Activated T-helper 1 cell treated with anti-CD3 and anti-CD28 coated beads, Interleukin-12 subunit alpha, Interleukin-12 subunit beta, Interleukin-2, Interleukin-4 antibody, amounts not matched to agents 30 ng/mL and 10 ng/mL and 1 ng/mL, durations not matched to agents 14 hours and 24 hours and 36 hours (primary cell): Measurements from ENCODE around the gene OGFOD2. TPM values are rescaled to one million over a fixed set of nuclear protein-coding genes. Genes with fewer than 3 reads are reported as not detected.

Experiments
- DNase-seq: peaks from one replicate; pipeline ENCODE4 v3.0.0; 2021; ENCODE audit warnings: low spot score
- H3K27ac Mint-ChIP-seq: one replicate; pipeline ENCODE4 v1.8.0; 2021; ENCODE audit warnings: mild to moderate bottlenecking, mixed read lengths
- H3K27me3 Mint-ChIP-seq: one replicate; pipeline ENCODE4 v1.8.0; 2022; ENCODE audit warnings: mild to moderate bottlenecking, moderate library complexity, mixed read lengths; ENCODE audit not compliant: insufficient read depth
- H3K36me3 Mint-ChIP-seq: one replicate; pipeline ENCODE4 v1.8.0; 2021; ENCODE audit warnings: low read depth, mixed read lengths
- H3K4me1 Mint-ChIP-seq: one replicate; pipeline ENCODE4 v1.8.0; 2021; ENCODE audit warnings: low read depth, mixed read lengths
- H3K4me3 Mint-ChIP-seq: one replicate; pipeline ENCODE4 v1.8.0; 2021; ENCODE audit warnings: mild to moderate bottlenecking, moderate library complexity, mixed read lengths
- H3K9me3 Mint-ChIP-seq: one replicate; pipeline ENCODE4 v1.8.0; 2021; ENCODE audit warnings: mixed read lengths
- intact Hi-C: fragments of 100-400 bp; cut with micrococcal nuclease; formaldehyde crosslinking; loops from one replicate; pipeline ENCODE4 v1.15.1; 2024
- total RNA-seq: library from RNA; stranded (reverse); gene quantifications from 2 replicates; pipeline ENCODE4 v1.2.3, GENCODE V29; 2022

Gene OGFOD2
- total RNA-seq, 1 donor from 2014 or later: 22.1 TPM

DNA sequence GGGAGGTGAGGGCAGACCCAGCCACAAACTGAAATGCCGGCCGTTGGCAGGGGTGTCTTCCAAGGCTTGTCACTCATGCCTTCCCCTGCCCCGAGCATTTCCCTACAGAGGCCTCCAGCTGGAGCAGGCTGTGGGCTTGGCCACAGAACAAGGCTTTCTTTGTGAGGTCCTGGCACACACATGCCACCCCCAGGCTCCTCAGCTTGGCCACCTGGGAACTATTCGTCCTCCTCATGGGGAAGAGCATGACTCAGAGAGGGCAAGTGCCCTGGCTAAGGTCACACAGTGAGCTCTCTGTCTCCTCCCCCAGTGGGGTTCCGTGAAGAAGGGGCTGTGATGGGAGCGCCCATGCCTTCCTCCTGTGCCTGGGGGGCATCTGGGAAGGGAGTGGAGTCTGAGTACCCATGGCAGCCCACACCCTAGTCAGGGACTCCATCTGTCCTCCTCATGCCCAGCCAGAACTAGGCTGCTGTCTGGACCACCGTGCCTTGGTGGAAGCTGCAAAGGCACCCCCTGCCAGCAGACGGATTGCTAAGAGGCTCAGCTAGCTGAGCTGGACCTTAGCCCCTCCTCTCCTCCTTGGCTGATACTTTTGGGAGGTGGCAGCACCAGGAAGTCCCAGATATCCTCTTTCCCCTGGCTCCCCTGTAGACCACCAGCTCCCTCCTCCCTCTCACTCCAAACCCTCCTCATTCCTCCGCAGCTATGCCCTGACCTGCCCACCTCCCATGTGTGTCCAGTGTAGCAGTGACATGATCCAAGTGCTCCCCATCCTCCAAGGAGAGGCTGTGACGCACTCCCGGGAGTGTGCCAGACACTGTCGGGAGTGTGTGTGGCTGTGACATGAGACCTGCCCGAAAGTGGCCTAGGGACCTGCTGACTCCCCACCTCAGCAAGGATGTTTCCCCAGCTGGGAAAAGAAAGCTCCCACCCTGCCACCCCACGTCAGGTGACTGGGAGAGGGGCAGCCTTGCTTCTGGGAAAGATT is 30.1 kb upstream of the OGFOD2 start:
- Mint-ChIP-seq H3K9me3 (no peaks in the 10 kb centered on the region), H3K4me3 (no peak overlapping the region), H3K27ac (peak overlapping the region; percentile 73), H3K27me3 (peaks cover 1% of the 10 kb centered on the region), H3K4me1 (peaks cover 43% of the 10 kb centered on the region), H3K36me3 (no peaks in the 10 kb centered on the region)
- no peak for DNase-seq
- intact Hi-C loops: no loop called here

DNA sequence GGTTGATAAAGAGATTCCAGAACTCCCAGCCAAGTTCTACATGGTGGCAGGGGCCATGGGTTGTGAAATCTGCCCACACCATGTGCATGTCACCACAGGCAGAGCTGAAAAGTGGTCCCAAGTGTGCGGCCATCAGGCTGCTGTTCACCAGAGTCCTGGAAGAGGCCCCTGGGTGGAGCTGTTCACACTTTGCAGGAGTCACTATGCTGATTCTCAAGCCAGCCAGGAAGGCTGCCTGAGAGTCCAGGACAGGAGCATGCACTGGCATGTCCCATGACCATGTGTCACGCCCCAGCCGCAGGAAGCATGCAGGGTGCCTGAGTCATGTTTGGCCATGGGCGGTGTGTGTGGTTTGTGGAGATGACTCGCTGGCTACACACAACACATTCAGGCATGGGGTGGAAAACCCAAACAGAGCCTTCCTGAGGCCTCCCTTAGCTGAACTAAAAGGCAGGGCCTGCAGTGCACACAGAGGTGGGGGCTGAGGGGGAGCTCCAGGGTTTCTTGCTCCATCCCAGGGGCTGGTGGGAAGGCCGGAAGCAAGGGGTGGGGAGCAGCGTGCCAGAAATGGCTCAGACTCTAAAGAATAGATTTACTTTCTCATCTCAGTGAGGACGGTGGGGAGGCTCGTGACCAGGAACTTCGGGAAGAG is 28.2 kb upstream of the OGFOD2 start:
- Mint-ChIP-seq H3K4me1 (peaks cover 43% of the 10 kb centered on the region), H3K27ac (peak overlapping the region; percentile 73), H3K27me3 (peaks cover 1% of the 10 kb centered on the region), H3K36me3 (no peaks in the 10 kb centered on the region), H3K4me3 (peak overlapping the region; percentile 49), H3K9me3 (no peaks in the 10 kb centered on the region)
- DNase-seq: peak; percentile 80
- intact Hi-C loops: loop anchor here (1.0 kb wide), 4 partner anchors 49 to 87 kb away; no protein-coding TSS in a partner anchor

DNA sequence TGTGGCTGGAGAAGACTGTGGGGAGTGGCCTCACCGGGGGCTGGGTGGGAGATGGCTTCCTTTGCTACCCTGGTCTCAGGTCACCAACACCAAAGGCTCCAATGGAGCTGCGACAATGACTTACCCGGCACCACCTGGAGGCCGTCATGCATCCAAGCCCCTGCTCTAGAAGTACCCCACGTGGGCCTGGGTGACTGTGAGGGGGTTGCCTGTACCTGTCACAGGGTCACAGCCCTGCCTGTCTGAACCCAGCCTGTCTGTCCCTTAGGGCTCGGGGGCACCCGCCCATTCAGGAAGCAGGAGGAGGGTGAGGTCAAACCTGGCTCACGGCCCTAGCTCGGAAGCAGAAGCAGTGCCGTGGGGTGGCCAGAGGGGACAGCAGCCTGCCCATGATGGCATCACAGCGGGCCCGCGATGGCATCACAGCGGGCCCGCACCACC is 27.7 kb upstream of the OGFOD2 start:
- no peaks in the 10 kb centered on the region for H3K36me3 Mint-ChIP-seq
- peak overlapping the region; percentile 73 for H3K27ac Mint-ChIP-seq
- intact Hi-C loops: loop anchor here (1.0 kb wide), 4 partner anchors 49 to 87 kb away; no protein-coding TSS in a partner anchor
- H3K4me1 Mint-ChIP-seq: peaks cover 47% of the 10 kb centered on the region
- H3K9me3 Mint-ChIP-seq: no peaks in the 10 kb centered on the region
- H3K27me3 Mint-ChIP-seq: peaks cover 1% of the 10 kb centered on the region
- DNase-seq: no peak
- peak overlapping the region; percentile 49 for H3K4me3 Mint-ChIP-seq

DNA sequence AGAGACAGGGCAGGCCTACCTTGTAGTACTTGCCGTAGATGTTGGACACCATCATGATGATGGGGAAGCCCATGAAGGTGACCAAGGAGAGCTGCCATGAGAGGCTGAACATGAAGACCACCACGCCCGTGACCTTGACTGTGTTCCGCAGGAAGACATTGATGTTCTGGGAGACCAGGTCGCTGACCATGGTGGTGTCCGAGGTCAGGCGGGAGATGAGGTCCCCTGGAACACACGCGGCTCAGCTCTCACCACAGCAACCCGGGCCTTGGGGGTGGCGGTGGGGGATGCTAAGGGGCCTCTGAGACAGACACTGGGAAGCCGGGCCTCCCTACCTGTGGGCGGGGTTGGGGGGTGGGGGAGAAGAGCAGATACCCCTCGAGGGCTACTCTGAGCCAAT is 26.4 kb upstream of the OGFOD2 start:
- DNase-seq: no peak
- H3K27me3 Mint-ChIP-seq: peaks cover 1% of the 10 kb centered on the region
- no peak overlapping the region for H3K27ac Mint-ChIP-seq
- intact Hi-C loops: no loop called here
- H3K36me3 Mint-ChIP-seq: no peaks in the 10 kb centered on the region
- H3K9me3 Mint-ChIP-seq: no peaks in the 10 kb centered on the region
- no peak overlapping the region for H3K4me3 Mint-ChIP-seq
- peaks cover 38% of the 10 kb centered on the region for H3K4me1 Mint-ChIP-seq

DNA sequence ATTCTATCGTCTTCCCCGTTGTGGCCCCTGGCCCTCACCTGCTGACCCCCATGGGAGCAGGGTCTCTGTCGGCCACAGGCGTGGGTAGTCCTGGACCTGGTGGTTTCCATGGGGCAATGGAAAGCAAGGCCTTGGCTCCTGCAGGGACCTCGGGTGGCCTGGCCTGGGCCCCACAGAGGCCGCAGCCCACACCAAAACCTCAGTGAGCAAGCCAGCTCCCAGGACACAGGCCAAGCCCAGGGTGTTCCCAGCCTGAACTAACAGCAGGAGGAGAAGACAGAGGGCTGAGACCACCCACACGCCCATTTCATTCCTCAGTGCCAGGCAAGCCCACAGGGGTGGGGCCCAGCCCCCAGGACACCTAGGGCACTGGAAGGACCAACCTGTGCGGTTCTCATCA is 25.6 kb upstream of the OGFOD2 start:
- Mint-ChIP-seq H3K27me3 (peaks cover 1% of the 10 kb centered on the region), H3K4me3 (no peak overlapping the region), H3K9me3 (no peaks in the 10 kb centered on the region), H3K4me1 (peaks cover 36% of the 10 kb centered on the region), H3K36me3 (no peaks in the 10 kb centered on the region), H3K27ac (no peak overlapping the region)
- DNase-seq: no peak
- intact Hi-C loops: no loop called here

DNA sequence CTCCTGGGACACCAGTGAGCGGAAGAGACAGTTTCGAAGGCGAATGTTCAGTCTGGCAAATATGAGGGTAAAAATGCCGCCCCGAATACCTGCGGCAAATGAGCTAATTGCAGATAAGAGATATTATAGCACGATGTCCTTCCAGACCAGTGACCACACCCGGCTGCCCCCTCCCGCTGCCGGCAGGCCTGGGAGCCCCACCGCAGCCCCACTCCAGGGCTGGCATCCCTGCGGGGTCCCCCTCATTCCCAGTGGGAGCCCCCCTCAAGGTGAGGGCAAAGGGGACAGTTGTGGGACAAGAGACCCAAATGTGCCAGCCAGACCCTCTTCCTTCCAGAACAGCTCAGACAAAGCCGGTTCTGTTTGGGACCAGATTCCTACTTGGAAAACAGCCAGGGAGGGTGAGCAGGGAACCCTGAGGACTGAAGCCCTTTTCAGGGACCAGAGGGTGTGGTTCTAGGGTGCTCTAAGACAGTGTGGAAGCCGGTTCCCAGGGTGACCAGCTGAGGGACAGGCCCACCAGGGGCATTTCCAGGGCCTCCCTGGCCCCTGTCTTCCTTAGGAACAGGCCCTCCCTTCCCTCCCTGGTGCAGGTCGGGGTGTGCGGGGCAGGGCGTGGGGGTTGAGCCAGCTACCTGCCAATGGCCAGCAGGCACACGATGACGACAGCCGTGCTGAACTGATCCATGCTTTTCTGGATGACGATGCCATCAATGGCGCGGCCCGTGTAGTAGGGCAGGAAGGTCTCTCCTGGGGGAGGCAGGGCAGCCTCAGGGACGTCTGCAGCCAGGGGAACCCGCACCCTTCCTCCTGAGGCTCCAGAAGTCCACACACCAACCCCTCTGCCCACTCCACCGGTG is 25.0 kb upstream of the OGFOD2 start:
- no peak for DNase-seq
- Mint-ChIP-seq H3K27ac (no peak overlapping the region), H3K9me3 (no peaks in the 10 kb centered on the region), H3K4me3 (no peak overlapping the region), H3K36me3 (no peaks in the 10 kb centered on the region), H3K4me1 (peaks cover 35% of the 10 kb centered on the region), H3K27me3 (peaks cover 1% of the 10 kb centered on the region)
- intact Hi-C loops: no loop called here

DNA sequence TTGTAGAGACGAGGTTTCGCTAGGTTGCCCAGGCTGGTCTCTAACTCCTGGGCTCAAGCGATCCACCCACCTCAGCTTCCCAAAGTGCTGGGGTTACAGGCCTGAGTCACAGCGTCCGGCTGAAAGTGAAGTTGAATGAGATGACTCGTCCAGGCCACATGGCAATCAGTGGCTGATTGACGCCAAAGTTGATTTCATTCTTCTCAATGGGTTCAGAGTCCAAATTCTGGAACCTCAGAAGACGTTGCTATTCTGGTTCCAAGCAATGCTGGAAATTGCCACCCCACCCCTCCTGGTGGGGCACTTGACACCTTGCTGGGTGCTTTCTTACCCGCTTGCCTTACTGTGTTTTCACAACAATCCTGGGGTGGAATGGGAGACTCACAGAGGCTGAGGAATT is 23.6 kb upstream of the OGFOD2 start:
- intact Hi-C loops: no loop called here
- Mint-ChIP-seq H3K9me3 (no peaks in the 10 kb centered on the region), H3K27ac (no peak overlapping the region), H3K4me1 (peaks cover 24% of the 10 kb centered on the region), H3K27me3 (peaks cover 1% of the 10 kb centered on the region), H3K4me3 (no peak overlapping the region), H3K36me3 (no peaks in the 10 kb centered on the region)
- no peak for DNase-seq

DNA sequence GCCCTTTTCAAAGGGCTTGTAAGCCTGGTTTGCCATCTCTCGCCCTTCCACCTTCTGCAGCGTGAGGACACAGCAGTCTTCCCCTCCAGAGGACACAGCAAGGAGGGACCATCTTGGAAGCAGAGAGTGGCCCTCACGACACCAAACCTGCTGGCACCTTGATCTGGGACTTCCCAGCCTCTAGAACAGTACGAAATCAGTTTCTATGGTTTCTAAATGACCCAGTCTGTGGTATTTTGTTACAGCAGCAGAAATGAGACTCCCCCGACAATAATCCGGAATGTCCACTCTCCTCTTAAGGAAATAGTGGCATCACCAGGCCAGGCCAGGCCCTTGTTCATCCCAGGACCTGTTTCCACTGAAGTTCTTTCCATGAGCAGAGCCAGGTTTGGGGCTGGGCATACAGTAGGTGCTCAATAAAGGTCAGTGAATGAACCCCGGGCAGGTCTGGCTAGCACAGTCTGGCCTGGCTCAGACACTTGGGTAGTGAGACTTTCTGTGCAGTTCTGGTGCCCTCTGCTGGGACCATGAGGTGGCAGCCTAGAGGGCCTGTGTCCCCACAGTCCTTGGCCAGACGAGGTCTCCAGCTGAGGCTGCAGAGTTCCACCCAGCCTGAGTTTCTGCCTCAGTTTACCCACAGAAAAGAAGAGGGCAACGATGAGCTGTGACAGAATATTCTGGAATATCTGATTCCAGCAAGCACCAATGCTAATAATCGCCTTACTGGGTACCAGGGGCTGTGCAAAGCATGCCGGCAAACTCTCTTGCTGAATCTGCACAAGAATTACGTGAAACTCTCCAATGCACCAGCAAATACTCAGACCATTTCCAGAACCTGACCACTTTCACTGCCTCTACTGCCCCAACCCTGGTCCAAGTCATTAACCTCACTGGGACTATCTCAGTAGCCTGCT is 22.8 kb upstream of the OGFOD2 start:
- no peaks in the 10 kb centered on the region for H3K36me3 Mint-ChIP-seq
- peaks cover 16% of the 10 kb centered on the region for H3K4me1 Mint-ChIP-seq
- peak; percentile 63 for DNase-seq
- peaks cover 1% of the 10 kb centered on the region for H3K27me3 Mint-ChIP-seq
- no peak overlapping the region for H3K4me3 Mint-ChIP-seq
- intact Hi-C loops: loop anchor here (1.0 kb wide), 2 partner anchors 92 to 159 kb away; no protein-coding TSS in a partner anchor
- H3K9me3 Mint-ChIP-seq: no peaks in the 10 kb centered on the region
- H3K27ac Mint-ChIP-seq: no peak overlapping the region

DNA sequence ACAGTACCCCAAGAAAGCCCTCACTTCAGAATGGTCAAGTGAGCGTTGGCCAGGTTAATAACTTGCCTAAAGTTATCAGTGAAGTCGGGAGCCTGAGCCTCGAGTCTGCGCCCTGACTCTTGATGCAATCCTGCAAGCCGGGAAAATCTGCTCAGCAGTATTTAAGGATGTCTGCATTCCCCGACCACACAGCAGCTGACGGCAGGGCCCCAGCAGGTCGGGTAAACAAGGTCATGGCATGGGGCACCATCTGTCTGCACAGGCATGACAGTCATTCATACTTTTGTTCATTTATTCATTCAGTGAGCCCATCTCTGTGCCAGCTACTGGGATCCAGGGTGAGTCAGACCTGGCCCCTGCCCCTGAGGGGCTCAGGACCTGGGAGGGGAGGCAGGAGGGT is 19.9 kb upstream of the OGFOD2 start:
- Mint-ChIP-seq H3K27ac (no peak overlapping the region), H3K4me3 (no peak overlapping the region), H3K4me1 (peaks cover 6% of the 10 kb centered on the region), H3K36me3 (no peaks in the 10 kb centered on the region), H3K9me3 (no peaks in the 10 kb centered on the region), H3K27me3 (no peaks in the 10 kb centered on the region)
- intact Hi-C loops: no loop called here
- DNase-seq: no peak

DNA sequence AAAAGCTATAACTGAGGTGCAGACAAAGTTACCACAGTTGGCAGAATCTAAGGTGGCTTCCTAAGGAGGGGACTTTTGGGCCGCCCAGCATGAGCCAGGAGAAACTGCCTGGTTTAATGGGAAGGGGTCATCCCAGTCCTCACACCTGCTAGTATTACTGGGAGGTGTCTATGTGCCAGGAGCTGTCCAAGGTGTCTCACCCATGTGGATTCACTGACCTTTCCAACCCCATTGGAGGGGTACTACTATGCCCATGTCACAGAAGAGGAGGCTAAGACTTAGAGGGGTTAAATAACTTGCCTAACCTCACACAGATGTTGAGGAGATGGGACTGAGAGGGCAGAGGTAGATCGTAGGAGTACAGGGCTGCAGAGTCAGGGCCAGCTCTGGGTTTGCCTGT is 19.0 kb upstream of the OGFOD2 start:
- intact Hi-C loops: no loop called here

DNA sequence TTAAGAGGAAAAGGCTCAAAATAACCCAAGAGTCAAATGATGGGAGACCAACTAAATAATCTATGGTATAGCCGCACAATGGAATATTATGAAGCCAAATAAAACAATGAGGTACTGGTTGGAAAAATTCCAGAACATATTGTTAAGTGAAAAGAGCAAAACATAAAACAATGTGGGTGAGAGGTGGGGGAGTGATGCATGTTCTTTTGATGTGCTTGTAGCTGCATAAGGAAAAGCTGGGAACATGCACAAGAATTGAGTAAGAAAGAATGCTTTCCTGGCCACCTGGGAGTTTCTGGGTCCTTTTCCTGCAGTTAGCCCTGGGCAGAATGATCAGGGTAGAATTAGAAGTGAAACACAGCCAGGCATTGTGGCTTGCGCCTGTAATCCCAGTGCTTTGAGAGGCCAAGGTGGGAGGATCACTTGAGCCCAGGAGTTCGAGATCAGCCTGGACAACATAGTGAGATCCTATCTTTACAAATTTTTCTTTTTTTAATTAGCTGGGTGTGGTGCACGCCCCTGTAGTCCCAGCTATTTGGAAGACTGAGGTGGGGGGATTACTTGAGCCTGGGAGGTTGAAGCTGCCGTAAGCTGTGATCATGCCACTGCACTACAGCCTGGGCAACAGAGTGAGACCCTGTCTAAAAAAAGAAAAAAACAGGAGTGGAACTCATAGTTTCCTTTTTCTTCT is 16.7 kb upstream of the OGFOD2 start:
- Mint-ChIP-seq H3K36me3 (no peaks in the 10 kb centered on the region), H3K4me1 (no peaks in the 10 kb centered on the region), H3K9me3 (no peaks in the 10 kb centered on the region), H3K4me3 (no peak overlapping the region), H3K27me3 (no peaks in the 10 kb centered on the region), H3K27ac (no peak overlapping the region)
- DNase-seq: no peak
- intact Hi-C loops: no loop called here

More for the DNA sequence above, 19.0 kb upstream of the OGFOD2 start:
- H3K36me3 Mint-ChIP-seq: no peaks in the 10 kb centered on the region
- H3K9me3 Mint-ChIP-seq: no peaks in the 10 kb centered on the region
- no peak for DNase-seq
- H3K27me3 Mint-ChIP-seq: no peaks in the 10 kb centered on the region
- peaks cover 6% of the 10 kb centered on the region for H3K4me1 Mint-ChIP-seq
- H3K27ac Mint-ChIP-seq: no peak overlapping the region
- H3K4me3 Mint-ChIP-seq: no peak overlapping the region
